GM12878 (cell line): ENCODE data around the gene C1orf185.

ENCODE experiments used
- CBX3 ChIP-seq: fragments of 200-600 bp; sonication (generic); IDR thresholded peaks from 2 replicates; pipeline ENCODE4 v1.6.1; 2016; ENCODE audit warnings: low read depth, borderline replicate concordance
- GABPA ChIP-seq: IDR thresholded peaks from 2 replicates; pipeline ENCODE4 v1.6.1; 2014; ENCODE audit warnings: antibody characterized with exemption, low read depth, mild to moderate bottlenecking, inconsistent platforms
- POLR2A ChIP-seq: IDR thresholded peaks from 2 replicates; pipeline ENCODE4 v1.6.1; 2011; ENCODE audit warnings: low read depth, mild to moderate bottlenecking, low read length
- POU2F2 ChIP-seq: IDR thresholded peaks from 3 replicates; pipeline ENCODE4 v1.6.1; 2011; ENCODE audit warnings: low read depth, mild to moderate bottlenecking, low read length, borderline replicate concordance
- TF ChIP-seq, protein P1 (sequence below), 3 experiments: IDR thresholded peaks in 2 of 3; conservative IDR thresholded peaks in 1 of 3; 2 replicates each; pipeline ENCODE4 v1.5.1; 2011; ENCODE audit warnings: low read depth in 3 of 3, low read length in 3 of 3, mild to moderate bottlenecking in 3 of 3, control low read depth in 2 of 3, moderate library complexity in 2 of 3, inconsistent platforms in 1 of 3, mixed read lengths in 1 of 3; ENCODE audit not compliant: control insufficient read depth in 2 of 3, insufficient read depth in 1 of 3; ENCODE audit errors: extremely low read depth in 1 of 3

DNA sequence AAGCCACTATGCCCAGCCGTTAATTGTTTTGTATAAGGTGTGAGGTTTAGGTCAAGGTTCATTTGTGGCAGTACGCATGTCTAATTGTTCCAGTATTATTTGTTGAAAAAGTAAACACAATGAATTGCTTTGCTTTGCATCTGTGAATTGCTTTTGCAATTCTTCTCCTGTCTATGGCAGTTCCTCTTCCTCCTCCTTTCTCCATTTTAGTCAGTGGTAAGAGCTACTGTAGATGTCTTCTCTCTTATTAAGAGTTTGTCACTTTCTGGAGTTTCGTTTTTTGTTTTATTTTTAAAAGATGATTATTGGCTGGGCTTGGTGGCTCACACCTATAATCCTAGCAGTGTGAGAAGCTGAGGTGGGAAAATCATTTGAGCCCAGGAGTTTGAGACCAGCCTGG lies 29.2 kb downstream of the C1orf185 start:
- TF ChIP-seq GABPA (no peak), POU2F2 (no peak), CBX3 (no peak), POLR2A (no peak)
- TF ChIP-seq, protein P1, sequence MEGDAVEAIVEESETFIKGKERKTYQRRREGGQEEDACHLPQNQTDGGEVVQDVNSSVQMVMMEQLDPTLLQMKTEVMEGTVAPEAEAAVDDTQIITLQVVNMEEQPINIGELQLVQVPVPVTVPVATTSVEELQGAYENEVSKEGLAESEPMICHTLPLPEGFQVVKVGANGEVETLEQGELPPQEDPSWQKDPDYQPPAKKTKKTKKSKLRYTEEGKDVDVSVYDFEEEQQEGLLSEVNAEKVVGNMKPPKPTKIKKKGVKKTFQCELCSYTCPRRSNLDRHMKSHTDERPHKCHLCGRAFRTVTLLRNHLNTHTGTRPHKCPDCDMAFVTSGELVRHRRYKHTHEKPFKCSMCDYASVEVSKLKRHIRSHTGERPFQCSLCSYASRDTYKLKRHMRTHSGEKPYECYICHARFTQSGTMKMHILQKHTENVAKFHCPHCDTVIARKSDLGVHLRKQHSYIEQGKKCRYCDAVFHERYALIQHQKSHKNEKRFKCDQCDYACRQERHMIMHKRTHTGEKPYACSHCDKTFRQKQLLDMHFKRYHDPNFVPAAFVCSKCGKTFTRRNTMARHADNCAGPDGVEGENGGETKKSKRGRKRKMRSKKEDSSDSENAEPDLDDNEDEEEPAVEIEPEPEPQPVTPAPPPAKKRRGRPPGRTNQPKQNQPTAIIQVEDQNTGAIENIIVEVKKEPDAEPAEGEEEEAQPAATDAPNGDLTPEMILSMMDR (IDR thresholded peaks at IDR 0.05 in 2 of 3, conservative IDR thresholded peaks at IDR 0.05 in 1 of 3; ENCODE audit: control insufficient read depth in 2 of 3, extremely low read depth in 1 of 3, insufficient read depth in 1 of 3, low read depth in 3 of 3, low read length in 3 of 3): no peak
